Measurements from ENCODE around the gene TKTL2.

Gene TKTL2, protein sequence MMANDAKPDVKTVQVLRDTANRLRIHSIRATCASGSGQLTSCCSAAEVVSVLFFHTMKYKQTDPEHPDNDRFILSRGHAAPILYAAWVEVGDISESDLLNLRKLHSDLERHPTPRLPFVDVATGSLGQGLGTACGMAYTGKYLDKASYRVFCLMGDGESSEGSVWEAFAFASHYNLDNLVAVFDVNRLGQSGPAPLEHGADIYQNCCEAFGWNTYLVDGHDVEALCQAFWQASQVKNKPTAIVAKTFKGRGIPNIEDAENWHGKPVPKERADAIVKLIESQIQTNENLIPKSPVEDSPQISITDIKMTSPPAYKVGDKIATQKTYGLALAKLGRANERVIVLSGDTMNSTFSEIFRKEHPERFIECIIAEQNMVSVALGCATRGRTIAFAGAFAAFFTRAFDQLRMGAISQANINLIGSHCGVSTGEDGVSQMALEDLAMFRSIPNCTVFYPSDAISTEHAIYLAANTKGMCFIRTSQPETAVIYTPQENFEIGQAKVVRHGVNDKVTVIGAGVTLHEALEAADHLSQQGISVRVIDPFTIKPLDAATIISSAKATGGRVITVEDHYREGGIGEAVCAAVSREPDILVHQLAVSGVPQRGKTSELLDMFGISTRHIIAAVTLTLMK

DNA sequence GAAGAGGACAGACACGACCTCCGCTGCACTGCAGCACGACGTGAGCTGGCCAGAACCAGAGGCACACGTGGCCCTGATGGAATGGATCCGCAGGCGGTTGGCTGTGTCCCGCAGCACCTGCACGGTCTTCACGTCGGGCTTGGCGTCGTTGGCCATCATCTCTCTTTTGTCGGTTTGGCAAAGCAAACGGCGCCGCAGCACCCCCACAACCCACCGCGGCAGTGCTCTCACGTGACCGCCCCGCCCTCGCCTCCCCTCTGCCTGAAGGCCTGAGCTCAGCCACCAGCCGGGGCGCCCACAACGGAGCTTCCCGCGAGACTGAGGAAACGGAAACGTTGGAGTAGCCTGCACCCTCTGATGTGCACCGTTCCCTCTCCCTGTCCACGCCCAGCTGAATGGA, at the start of gene TKTL2:
TKTL2 (minus strand) TSS at position 179 of the 400 bp plus-strand sequence; CDS start at position 159, 20 bp downstream.
- no peak for DNase-seq

DNA sequence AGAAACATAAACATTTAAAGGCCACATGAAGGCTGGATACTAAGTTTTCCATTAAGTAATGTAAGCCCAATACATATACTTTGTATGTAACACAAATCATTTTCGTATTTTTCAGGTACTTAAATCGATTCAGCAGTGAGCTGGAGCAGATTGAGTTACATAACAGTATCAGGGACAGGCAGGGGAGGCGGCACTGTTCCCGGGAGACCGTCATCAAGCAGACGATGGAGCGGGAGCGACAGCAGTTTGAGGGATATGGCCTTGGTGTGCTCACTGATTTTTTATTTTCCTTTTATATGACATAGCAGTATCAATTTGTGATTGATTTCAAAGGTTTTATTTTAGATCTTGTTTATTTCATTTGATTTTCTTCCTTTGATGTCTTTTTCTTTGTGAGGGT, 41.6 kb upstream of the TKTL2 start:
- DNase-seq = no peak

DNA sequence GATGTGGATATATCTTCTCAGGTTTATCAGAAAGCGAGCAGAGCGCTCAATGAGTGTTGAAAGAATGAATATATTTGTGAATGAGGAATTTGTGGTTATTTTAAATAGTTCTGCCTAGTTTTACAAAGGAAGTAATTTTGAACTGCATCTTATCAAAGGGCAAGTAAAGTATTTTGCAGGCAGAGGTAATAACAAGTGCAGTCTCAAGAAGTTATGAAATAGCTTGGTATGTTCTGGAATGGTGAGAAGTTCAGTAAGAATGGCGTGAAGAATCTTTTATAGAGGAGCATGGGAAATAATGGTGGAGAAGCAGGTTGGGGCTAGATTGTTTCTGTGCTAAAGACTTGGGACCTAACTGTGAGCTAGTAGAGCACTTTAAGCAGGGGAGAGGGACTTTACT, 31.8 kb upstream of the TKTL2 start:
- no peak for DNase-seq

DNA sequence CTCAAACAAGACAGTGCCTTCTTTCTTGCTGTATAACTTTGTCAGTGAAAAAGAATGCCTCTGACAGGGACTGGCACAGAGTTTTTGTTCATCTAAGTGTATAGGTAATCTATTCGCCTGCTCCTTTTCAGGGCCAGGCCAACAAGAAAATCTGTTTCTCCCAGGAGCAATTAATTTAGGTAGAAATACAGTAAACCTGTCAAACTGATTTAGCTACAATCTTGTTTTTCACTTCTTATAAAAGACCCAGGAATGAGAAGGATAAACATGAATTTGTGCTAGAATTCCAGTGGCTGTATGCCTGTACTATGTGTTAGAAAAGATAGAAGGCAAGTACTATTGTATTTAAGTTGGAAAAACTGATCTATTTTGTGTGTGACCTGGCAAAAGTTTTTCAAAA, 27.0 kb upstream of the TKTL2 start:
- DNase-seq = no peak

DNA sequence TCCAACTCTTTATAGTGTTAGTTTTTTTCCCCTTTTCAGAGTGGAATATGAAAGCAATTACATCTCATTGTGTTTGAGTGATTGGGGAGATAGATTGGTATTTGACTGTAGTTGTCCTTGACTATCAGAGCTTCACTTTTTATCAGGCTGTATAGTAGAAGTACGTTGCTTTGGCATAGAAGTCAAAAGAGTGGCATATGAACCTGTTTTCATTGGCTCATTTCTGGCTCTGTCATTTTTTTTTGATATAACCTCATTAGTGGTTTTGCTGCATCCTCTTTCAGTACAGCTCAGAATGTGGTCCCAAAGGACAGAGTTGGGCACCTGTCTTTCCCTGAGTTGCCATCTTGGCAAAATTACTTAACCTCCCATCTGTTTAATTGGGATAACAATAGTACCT, 22.3 kb upstream of the TKTL2 start:
- DNase-seq = peak; percentile 20

DNA sequence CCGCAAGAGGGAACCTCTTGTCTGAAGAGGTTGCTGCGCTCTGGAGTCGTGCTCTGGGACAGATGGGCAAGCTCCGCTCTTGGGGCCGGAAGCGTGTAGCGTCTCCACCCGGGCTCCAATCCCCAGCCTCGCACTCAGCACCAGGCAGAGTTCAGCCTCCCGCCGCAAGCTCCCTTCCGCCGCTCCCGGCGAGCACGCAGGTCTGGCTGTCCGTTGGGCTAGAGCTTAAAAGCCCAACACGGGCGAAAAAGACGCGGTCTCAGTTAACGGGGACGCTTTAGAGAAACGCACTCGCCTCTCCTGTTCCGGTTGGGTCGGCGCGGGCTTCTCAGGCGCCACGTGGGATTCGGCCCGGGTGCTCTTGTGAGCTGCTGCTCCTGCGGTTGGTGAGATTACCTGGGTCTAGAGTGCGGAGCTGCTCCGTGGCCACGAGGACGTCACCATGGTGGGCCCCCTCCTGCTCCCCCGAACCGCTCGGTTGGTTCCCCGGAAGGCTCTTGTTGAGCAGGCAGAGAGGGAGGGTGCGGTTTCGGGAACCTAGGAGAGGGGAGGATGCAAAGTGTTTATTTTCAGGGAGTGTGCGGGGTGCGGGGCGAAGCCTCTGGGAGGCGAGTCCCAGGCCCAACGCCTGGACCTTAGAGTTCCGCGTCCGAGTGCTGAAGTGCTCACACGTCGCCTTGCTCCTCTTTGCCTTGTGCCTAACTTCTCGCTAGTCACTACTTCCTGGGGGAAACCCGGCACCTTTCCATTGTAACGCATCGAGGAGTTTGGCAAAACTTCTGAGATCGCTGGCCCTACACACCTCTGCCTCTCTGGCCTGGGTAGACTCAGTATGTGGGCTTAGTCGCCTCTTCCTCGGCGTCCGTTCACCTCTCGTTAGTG, 21.0 kb upstream of the TKTL2 start, which contains the start of gene TMA16:
TMA16 (plus strand) TSS at position 331 of the 882 bp plus-strand sequence; CDS start at position 443, 112 bp downstream.
- peak; percentile 92 for DNase-seq

DNA sequence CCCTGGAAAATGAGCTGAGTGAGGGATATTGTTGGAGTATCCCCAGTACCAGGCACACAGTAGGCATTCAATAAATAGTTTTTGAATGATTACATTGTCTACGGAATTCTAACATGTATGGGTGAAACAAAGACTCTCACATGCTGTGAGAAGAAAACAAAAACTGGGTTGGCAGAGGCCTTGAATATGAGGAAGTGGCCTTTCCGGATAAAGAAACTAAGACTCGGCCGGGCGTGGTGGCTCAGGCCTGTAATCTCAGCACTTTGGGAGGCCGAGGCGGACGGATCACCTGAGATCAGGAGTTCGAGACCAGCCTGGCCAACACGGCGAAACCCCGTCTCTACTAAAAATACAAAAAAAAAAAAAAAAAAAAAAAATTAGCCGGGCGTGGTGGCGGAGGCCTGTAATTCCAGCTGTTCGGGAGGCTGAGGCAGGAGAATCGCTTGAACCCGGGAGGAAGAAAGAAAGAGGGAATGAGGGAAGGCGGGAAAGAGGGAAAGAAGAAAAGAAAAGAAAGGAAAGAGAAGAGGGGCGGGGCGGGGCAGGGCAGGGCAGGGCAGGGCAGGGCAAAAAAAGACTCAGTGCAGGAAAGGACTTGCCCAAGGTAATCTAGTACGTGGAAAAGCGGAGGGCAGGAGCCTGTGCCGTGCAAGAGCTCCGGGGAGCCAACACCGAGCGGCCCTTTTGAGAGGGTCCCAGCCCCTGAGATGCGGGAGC, 20.2 kb upstream of the TKTL2 start:
- peak; percentile 1 for DNase-seq

DNA sequence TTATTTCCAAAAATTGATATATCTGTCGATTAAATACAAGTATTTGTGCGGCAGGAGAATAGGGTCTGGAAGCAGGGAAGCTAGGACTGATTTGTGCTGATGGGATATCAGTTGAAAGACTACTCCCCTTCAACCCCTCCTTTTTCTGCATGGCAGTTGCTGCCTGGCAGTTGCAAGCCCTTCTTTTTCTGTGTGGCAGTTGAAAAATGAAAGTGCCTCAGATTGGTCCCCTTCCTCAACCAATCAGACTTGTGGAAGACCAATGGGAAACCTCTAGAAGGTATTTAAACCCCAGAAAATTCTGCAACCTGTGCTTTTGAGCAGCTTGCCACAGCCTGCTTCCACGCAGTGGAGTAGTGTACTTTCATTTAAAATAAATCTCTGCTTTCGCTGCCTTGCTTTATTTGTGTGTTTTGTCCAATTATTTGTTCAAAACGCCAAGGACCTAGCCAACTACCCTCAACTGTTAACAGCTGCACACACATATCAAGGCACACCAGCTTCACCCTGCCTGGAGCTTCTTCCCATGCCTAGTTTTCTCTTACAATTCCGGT, 19.5 kb upstream of the TKTL2 start:
- DNase-seq = peak; percentile 32

DNA sequence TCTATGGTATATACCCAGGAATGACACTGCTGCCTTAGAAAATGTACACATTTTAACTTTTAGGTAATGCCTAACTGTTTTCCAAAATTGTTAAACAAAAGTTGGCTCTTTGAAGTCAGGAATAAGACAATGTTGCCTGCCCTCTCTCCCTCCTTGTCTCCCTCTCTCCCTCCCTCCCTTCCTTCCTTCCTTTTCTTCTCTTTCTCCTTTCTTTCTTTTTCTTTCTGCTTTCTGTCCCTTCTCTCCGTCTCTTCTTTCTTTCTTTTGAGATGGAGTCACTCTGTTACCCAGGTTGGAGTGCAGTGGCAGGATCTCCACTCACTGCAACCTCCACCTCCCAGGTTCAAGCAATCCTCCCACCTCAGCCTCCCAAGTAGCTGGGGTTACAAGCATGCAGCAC, 16.4 kb upstream of the TKTL2 start:
- DNase-seq = no peak

DNA sequence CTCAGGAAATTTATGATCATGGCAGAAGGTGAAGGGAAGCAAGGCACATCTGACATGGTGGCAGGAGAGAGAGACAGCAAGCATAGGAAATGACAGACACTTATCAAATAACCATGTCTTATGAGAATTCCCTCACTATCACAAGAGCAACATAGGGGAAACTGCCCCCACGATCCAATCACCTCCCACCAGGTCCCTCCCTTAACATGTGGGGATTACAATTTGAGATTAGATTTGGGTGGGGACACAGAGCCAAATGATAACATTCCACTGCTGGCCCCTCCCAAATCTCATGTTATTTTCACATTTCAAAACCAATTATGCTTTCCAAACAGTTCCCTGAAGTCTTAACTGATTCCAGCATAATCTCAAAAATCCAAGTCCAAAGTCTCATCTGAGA, 12.8 kb upstream of the TKTL2 start:
- DNase-seq = no peak

DNA sequence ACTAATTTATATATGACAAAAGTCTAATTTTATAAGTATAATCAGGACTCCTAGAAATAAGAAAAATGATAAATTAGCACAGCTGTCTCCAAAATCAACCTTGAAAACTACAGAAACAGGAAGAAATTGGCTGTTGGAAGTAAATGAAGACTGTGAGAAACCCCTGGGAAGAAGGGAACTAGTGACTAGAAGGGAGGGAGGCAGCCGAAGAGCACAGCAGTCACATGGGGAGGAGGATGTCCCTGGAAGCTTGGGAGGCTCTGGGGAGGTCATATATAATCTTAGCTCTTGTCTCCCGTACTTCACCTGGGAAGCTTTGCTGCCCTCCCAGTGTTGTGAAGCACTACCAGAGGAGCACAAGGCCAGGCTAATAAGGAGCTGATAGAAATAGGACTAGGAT, 12.0 kb upstream of the TKTL2 start:
- DNase-seq = no peak

DNA sequence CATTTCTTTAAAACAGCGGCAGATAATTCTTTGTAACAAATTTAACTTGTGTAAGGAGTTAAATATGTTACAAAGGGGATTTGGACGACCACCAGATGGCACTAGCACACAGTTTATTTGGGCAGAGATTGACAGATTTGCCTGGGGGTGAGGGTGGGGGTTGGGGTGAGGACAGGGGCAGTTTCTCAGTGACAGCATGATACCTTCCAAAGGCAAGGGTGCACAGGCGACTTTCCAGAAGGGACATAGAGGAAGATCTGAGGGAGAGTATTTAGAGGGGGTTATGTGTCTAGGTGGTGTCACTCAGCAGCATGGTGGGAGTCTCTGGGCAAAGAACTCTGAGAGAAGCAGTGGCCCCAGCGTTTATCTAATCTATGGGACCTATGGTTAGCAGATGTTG, 11.4 kb upstream of the TKTL2 start:
- DNase-seq = peak; percentile 55

DNA sequence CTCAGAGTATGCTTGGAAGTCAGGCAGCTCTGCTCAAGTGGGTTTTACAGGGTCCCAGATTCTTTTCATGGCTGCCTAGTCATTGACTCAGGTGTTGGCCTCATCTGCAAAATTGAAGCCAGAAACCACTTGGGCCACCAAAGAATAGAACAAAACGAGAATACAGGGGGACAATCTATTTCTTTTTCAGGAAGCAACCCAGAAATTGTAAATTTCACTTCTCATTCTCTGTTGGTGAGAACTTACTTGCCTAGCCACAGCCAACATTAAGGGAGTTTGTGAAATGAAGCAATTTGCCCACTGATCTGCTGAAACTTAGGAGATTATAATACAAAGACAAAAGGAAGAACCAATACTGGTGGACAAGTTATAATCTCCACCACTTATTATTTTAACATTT, 8.6 kb upstream of the TKTL2 start:
- no peak for DNase-seq

DNA sequence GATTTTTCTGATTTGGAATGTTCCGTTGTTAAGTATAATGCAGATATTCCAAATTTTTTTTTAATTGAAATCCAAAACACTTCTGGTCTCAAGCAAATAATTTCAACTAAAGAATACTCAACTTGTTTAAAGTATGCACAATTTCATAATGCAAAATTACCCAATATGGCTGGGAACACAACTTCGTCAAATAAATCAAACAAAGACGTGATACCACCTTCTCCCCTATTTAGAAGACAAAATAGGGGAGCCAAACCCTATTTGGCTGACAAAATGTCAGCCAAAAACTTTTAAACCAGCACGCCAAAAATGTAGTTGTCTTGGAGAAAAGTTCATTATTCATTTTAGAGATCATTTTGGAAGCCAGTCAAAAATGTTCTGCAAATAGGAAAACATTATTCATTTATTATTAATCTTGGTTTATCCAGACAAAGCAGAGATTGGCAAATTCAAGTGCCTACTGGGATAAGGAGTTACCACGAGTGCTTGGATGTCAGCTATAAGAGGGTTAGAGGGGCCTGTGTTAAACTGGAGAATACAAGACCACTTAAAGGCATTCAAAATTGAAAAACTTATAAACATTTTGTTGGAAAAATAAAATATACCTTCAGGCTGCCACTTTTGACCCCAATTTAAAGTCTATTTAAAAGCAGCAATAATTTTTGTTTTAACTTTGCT, 3.3 kb upstream of the TKTL2 start:
- DNase-seq = no peak

DNA sequence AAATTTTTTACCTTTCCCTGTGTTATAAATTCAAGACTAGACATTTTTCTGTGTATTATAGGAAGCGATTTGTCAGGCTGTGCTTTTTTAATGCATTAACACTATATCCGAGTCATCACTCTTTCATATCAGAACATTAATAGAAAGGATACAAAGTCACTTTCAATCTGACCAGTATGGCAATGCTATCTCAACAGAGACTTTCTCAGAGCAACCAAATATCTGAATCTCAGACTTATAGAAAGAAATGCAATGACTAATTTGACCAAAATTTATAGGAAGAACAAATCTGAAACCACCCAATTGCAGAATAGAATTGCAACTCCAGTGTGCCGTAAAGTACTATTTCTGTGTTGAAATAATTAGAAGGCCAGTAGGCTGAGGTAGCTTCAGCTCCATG, 473 bp upstream of the TKTL2 start:
- DNase-seq = no peak

DNA sequence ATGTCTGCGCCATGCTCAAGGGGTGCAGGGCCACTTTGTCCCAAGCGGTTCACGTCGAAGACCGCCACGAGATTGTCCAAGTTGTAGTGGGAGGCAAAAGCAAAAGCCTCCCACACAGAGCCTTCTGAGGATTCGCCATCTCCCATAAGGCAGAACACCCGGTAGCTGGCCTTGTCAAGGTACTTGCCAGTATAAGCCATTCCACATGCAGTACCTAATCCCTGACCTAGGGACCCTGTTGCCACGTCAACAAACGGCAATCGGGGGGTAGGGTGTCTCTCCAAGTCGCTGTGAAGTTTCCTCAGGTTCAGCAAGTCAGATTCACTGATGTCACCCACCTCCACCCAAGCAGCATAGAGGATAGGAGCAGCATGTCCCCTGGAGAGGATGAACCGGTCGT, 424 bp downstream of the TKTL2 start:
- no peak for DNase-seq

DNA sequence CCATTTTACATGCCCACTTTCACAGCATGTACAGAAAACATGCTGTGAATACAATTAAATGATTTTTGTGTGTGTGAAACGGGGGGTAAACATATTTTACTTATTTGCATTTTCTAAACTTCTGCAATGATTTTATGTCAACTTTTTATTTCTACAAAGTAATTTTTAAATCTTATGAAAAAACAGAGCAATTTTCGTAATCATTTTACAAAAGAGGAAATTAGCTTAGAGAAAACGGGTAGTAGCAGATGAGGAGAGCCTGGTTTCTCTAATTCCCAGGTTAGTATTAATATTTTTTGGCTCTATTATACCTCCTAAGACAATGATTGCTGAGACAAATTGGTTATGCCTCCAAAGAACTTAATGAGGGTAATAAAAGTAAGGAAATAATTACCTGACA, 3.2 kb downstream of the TKTL2 start:
- DNase-seq = no peak

DNA sequence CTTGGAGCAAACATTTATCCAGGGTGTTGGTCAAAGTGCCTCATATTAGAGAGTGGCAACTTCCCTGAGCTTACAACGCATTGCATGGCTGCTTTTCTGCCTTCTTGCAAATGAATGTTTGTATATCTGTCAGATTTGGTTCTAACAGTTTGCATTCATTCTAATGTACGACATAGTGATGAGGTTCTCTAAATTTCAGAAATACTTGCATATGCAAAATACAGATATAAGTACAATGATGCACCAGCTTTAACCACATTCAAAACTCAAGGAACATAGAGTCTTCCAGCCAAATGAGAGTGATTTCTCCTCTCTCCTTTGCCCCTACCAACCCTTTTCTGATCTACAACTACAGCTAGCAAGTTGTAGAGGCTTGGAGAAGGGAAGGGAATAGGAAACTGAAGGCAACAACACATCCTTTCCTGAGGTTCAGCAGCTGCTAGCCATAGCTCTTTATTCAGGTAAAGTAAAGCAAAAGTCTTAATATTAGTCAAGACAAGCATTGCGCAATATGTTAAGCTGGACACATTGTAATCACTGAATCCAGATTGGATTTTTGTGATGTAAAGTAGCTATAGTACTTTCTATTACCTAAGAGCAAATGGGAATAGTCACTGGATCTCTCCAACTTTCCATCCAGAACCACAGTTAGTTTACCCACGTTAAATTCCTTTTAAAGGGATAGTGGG, 6.3 kb downstream of the TKTL2 start:
- no peak for DNase-seq

DNA sequence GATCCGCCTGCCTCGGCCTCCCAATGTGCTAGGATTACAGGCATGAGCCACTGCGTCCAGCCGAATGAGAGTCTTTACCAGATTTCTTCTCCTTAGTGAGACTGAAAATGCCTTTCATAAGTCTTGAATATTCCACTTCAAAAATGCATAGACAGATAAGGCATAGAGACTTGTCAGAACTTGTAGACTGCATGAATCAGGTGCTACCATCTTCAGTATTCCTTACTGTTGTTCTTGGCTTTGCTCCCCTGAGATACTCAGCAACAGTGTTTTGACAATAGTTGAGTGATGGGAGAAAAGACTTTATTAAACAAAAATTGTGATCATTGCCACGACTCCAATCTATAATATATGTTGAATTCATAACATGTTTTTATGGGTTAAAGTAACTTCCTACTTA, 11.0 kb downstream of the TKTL2 start:
- DNase-seq = no peak

DNA sequence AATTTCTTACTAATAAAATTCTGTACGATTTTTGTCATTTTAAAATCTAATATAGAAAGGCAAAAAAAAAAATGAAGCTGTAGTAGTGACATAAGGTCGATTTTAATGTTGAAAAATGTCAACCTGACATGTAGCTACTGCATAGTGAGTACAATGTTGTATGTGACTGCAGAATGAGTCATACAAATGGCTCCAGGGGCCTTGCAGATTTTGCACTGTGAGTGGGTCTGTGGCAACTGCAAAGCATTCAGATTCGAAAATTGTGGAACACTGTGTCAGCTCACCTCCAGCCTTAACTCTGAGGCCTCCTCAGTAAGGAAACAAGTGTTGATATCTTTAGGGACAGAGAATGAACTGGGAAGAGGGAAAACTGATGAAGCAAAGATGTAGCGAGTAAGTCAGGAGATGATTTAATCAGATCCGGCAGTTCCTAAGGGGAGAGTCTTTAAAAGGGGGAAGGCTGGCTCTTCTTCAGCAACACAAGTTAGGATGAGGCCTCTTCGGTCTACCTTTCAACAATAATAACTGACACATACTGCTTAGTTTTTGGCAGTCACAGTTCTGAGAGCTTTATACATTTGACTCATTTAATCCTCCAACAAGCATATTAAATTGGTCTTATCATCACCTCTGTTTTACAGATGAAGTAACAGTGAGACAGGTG, 24.9 kb downstream of the TKTL2 start:
- no peak for DNase-seq

DNA sequence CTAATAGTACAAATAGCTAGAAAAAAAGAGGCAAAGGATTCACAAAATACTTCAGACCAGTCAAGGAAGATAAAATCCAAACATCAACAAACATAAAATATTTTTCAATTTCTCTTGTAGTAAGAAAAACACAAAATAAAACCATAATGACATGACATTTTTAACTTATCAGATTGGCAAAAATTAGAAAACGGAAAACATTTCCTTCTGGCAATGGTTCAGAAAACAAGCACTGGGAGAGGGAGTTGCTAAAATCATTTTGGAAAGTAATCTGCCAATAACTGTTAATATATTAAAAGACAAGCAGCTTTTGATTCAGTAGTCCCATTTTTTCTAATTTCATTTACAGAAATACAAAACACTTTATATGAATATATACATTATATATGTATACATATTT, 26.1 kb downstream of the TKTL2 start:
- DNase-seq = no peak

All from NCI-H69 (cell line).